GM10266 (cell line): ENCODE measurements around the gene TOM1L1.

Source experiments
- DNase-seq: peaks from one replicate; pipeline ENCODE4 v3.0.0; 2012; ENCODE audit errors: extremely low spot score
- CTCF ChIP-seq: IDR thresholded peaks from 2 replicates; pipeline ENCODE4 v1.5.1; 2012; ENCODE audit warnings: mild to moderate bottlenecking, low read depth; ENCODE audit not compliant: control insufficient read depth, insufficient read depth; ENCODE audit errors: missing control alignments

The TOM1L1 gene

GRCh38 chr17:54945231-54945630, 44.6 kb downstream of the TOM1L1 start:
- DNase-seq: no peak
- TF ChIP-seq CTCF: no peak

- no peak for DNase-seq
Measured at GRCh38 chr17:54945671-54946070, 45.0 kb downstream of the TOM1L1 start.

GRCh38 chr17:54947396-54947795, 46.7 kb downstream of the TOM1L1 start:
- no peak for DNase-seq
- TF ChIP-seq CTCF: no peak

More at GRCh38 chr17:54945671-54946070, 45.0 kb downstream of the TOM1L1 start:
- TF ChIP-seq CTCF: no peak

GRCh38 chr17:54948380-54948779, 47.7 kb downstream of the TOM1L1 start:
- no peak for TF ChIP-seq CTCF
- DNase-seq: no peak

GRCh38 chr17:54950116-54950515, 49.5 kb downstream of the TOM1L1 start:
- DNase-seq: no peak
- TF ChIP-seq CTCF: no peak

GRCh38 chr17:54951286-54951685, 50.6 kb downstream of the TOM1L1 start:
- TF ChIP-seq CTCF: no peak
- DNase-seq: no peak

- DNase-seq: no peak
- TF ChIP-seq CTCF: no peak
Measured at GRCh38 chr17:54956791-54957190, 56.1 kb downstream of the TOM1L1 start.
